K562 (cell line): Measurements from ENCODE around the gene ATP13A1. TPM values are rescaled to one million over a fixed set of nuclear protein-coding genes. Genes with fewer than 3 reads are reported as not detected.

Experiments
- ATAC-seq: fragments of 200-7000 bp; cut with Tn5 transposase; 3 replicates; pipeline ENCODE4 v1.9.1; 2020; ENCODE audit warnings: moderate library complexity
- BruUV-seq: library from RNA; stranded (reverse); fragments of 400-500 nt; replicated peaks from 2 replicates; lab custom pipeline; 2021; lab: Mats Ljungman, UMichigan
- CTCF ChIA-PET: fragments of 300-600 bp; formaldehyde crosslinking; extraction: SDS; loops from one replicate; lab custom pipeline; 2021; ENCODE audit warnings: low intra/inter-chr PET ratio; lab: Yijun Ruan, JAX
- POLR2A ChIA-PET: fragments of 300-600, 350-650 bp; sonication (Branson Sonifier 250); formaldehyde crosslinking; extraction: SDS; loops from one replicate; lab custom pipeline; 2021; ENCODE audit warnings: antibody characterized with exemption, inconsistent platforms; lab: Yijun Ruan, JAX
- DNase-seq, 4 experiments: peaks; one replicate each; pipeline versions ENCODE4 v3.0.0 to v3.0.0-alpha.2; 2011 to 2018; ENCODE audit warnings: low spot score in 3 of 4, mixed read lengths in 3 of 4; ENCODE audit errors: extremely low read depth in 1 of 4
- FAIRE-seq: peaks from 2 replicates; lab custom pipeline; 2011; peaks lifted over from hg19 to GRCh38; lab: Jason Lieb, UNC
- H2AFZ ChIP-seq: 2 replicates; pipeline ENCODE4 v1.6.0; 2011; ENCODE audit warnings: low read depth, low read length, control low read depth, inconsistent platforms
- H3K27ac ChIP-seq: fragments of 200-600 bp; 3 replicates; pipeline ENCODE4 v1.8.0; 2011; ENCODE audit warnings: low read depth, mild to moderate bottlenecking, control low read depth, inconsistent platforms, low read length, moderate library complexity, mixed read lengths; ENCODE audit errors: extremely low read depth
- H3K27me3 ChIP-seq, 2 experiments: fragments of 300-600 bp in 1 of 2; 2 replicates in 1 of 2; 3 replicates in 1 of 2; pipeline versions ENCODE4 v1.6.0 to v1.8.0; 2011; ENCODE audit warnings: inconsistent platforms in 2 of 2, low read length in 2 of 2, mild to moderate bottlenecking in 1 of 2, mixed read lengths in 1 of 2, moderate library complexity in 1 of 2; ENCODE audit not compliant: control insufficient read depth in 2 of 2, insufficient read depth in 2 of 2
- H3K36me3 ChIP-seq: fragments of 300-600 bp; 3 replicates; pipeline ENCODE4 v1.8.0; 2011; ENCODE audit warnings: mild to moderate bottlenecking, low read length, inconsistent platforms; ENCODE audit not compliant: control insufficient read depth, insufficient read depth
- H3K4me1 ChIP-seq, 2 experiments: fragments of 200-600 bp in 1 of 2; replicated peaks in 1 of 2; 2 replicates in 1 of 2; 3 replicates in 1 of 2; pipeline versions ENCODE4 v1.5.1 to v1.8.0; 2011; ENCODE audit warnings: inconsistent platforms in 2 of 2, low read length in 2 of 2, mild to moderate bottlenecking in 1 of 2, mixed read lengths in 1 of 2, moderate library complexity in 1 of 2; ENCODE audit not compliant: control insufficient read depth in 2 of 2, insufficient read depth in 2 of 2
- H3K4me2 ChIP-seq: 2 replicates; pipeline ENCODE4 v1.6.1; 2011; ENCODE audit warnings: low read length, control low read depth, inconsistent platforms, mixed read lengths; ENCODE audit not compliant: insufficient read depth
- H3K4me3 ChIP-seq: fragments of 200-600 bp; sonication (generic), shearing (Covaris generic); 2 replicates; pipeline ENCODE4 v1.5.1; 2016; ENCODE audit warnings: control low read depth, inconsistent platforms
- H3K79me2 ChIP-seq: fragments of 200-600 bp; 3 replicates; pipeline ENCODE4 v1.8.0; 2011; ENCODE audit warnings: low read length, inconsistent platforms; ENCODE audit not compliant: control insufficient read depth, insufficient read depth
- H3K9ac ChIP-seq, 2 experiments: 2 replicates each; pipeline versions ENCODE4 v1.6.0 to v1.6.1; 2011; ENCODE audit warnings: low read depth in 2 of 2, low read length in 2 of 2, control low read depth in 1 of 2, inconsistent platforms in 1 of 2, mild to moderate bottlenecking in 1 of 2, mixed read lengths in 1 of 2; ENCODE audit not compliant: insufficient read depth in 1 of 2
- H3K9me1 ChIP-seq: one replicate; pipeline ENCODE4 v1.6.0; 2011; ENCODE audit warnings: inconsistent platforms, mild to moderate bottlenecking, low read length, moderate library complexity; ENCODE audit not compliant: control insufficient read depth, insufficient read depth
- H3K9me3 ChIP-seq: replicated peaks from 2 replicates; pipeline ENCODE4 v1.5.1; 2011; ENCODE audit warnings: low read depth, low read length, inconsistent platforms; ENCODE audit not compliant: control insufficient read depth, insufficient read depth
- H4K20me1 ChIP-seq: replicated peaks from 2 replicates; pipeline ENCODE4 v1.6.1; 2011; ENCODE audit warnings: low read length, inconsistent platforms, mixed read lengths; ENCODE audit not compliant: control insufficient read depth, insufficient read depth
- MTA1 ChIP-seq: fragments of 450-650 bp; IDR thresholded peaks from 2 replicates; pipeline ENCODE4 v1.6.1; 2017; ENCODE audit warnings: borderline replicate concordance
- PBX2 ChIP-seq, 2 experiments: IDR thresholded peaks in 1 of 2; conservative IDR thresholded peaks in 1 of 2; 2 replicates each; pipeline ENCODE4 v1.6.1; 2016; ENCODE audit warnings: low read depth in 2 of 2, mild to moderate bottlenecking in 1 of 2, missing compliant biosample characterization in 1 of 2, missing genetic modification characterization in 1 of 2, moderate library complexity in 1 of 2
- ZBTB11 ChIP-seq, 3 experiments: fragments of 200-800 bp in 1 of 3; fragments of 250-450 bp in 1 of 3; fragments of 450-650 bp in 1 of 3; sonication (Bioruptor Pico) in 1 of 3; sonication (Bioruptor generic) in 1 of 3; formaldehyde crosslinking in 1 of 3; IDR thresholded peaks; 2 replicates each; pipeline versions ENCODE4 v1.6.1 to v1.8.0; 2016 to 2022; ENCODE audit warnings: mild to moderate bottlenecking in 2 of 3, missing genetic modification characterization in 2 of 3, missing compliant biosample characterization in 1 of 3, moderate library complexity in 1 of 3
- WGBS: fragments of 100-300 bp; shearing (Covaris generic); methylation state at CpG from one replicate; pipeline ENCODE4 v1.1.6; 2016; ENCODE audit warnings: low coverage, mixed read lengths; ENCODE audit not compliant: insufficient coverage; ENCODE audit errors: missing lambda C conversion rate; 5-methylcytosine and 5-hydroxymethylcytosine counted together
- in situ Hi-C: fragments of 300-500 bp; cut with MboI; formaldehyde crosslinking; loops from 4 replicates; pipeline ENCODE4 v1.15.0; 2018; ENCODE audit warnings: inconsistent platforms, mixed read lengths
- intact Hi-C: fragments of 100-400 bp; cut with micrococcal nuclease; formaldehyde crosslinking; loops from 2 replicates; pipeline ENCODE4 v1.14.2; 2022
- polyA plus RNA-seq, 8 experiments: library from polyadenylated mRNA; depleted of rRNA in 4 of 8; stranded (reverse) in 5 of 8; unstranded in 3 of 8; fragments of >200 nt; fragmentation: Nextera tagmentation in 2 of 8; fragmentation: Illumina TruSeq in 1 of 8; extraction: Ambion mirVana in 2 of 8; extraction: Trizol in 1 of 8; gene quantifications; 2 replicates each; pipeline versions ENCODE4 v1.2.1 to v1.2.3, GENCODE V29; 2011 to 2014; ENCODE audit warnings: inconsistent platforms in 1 of 8, missing spikeins in 1 of 8
- total RNA-seq, 7 experiments: library from RNA; depleted of rRNA in 6 of 7; stranded (reverse); fragments of >200 nt in 6 of 7; fragmentation: Illumina TruSeq in 2 of 7; extraction: Trizol in 2 of 7; gene quantifications; 2 replicates each; pipeline versions ENCODE4 v1.2.1 to v1.2.3, GENCODE V29; 2011 to 2021; ENCODE audit warnings: low replicate concordance in 1 of 7
- TF ChIP-seq, protein P1 (sequence below): sonication (generic); formaldehyde crosslinking; IDR thresholded peaks from 2 replicates; pipeline ENCODE4 v1.5.0; 2020; ENCODE audit warnings: missing genetic modification reagents

The ATP13A1 gene
- total and polyA plus RNA-seq, 9 of the 15 experiments (the other 6 are each of a cell fraction or from before 2014, with no cell fraction given): 0.90 to 83.8 (median 23.1) TPM

DNA sequence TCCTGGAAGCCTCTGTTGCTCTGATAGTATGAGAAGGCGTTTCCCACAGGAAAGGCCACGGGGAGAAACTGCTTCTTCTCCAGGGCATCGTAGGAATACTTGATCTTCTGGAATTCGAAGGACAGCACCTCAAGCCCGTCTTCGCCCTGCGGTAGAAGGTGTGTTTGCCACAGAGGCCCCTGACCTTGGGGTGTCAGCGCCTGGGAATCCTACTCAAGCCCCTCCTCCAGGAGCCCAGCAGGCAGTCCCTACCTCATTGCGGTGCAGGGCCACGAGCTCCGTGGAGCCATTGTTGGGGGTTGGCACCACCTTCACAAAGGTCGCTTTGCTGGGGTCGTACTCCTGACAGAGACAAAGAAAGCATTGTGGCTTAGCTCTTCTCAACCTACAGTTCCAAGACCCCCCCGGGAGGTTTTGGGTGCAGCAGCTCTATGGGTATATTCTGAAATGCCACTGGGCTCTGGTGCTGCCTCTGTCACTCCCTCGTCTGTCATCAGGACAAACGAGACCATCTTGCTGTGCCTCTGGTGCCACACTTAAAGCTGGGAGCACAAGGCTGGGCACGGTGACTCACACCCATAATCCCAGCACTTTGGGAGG is 3.7 kb downstream of the ATP13A1 start:
- H4K20me1 ChIP-seq: peaks cover 9% of the 10 kb centered on the region; the same call in 1 of the 2 replicates
- in situ Hi-C loops: no loop called here
- WGBS: 91% methylated on average over 15 of the region's 17 CpGs
- H3K9me3 ChIP-seq: no peaks in the 10 kb centered on the region
- TF ChIP-seq MTA1 (no peak), ZBTB11 (CRISPR knock-in tag; IDR thresholded peaks at IDR 0.05) (no peak), PBX2 (CRISPR knock-in tag; IDR thresholded peaks at IDR 0.05; ENCODE audit: low read depth) (no peak), PBX2 (tag; conservative IDR thresholded peaks at IDR 0.05; ENCODE audit: low read depth) (no peak)
- TF ChIP-seq, protein P1, sequence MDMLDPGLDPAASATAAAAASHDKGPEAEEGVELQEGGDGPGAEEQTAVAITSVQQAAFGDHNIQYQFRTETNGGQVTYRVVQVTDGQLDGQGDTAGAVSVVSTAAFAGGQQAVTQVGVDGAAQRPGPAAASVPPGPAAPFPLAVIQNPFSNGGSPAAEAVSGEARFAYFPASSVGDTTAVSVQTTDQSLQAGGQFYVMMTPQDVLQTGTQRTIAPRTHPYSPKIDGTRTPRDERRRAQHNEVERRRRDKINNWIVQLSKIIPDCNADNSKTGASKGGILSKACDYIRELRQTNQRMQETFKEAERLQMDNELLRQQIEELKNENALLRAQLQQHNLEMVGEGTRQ: no peak
- TF ChIP-seq, all 486 proteins: peak for 0
- Histone ChIP-seq H3K4me3 (no peak overlapping the region), H3K27ac (no peak overlapping the region), H2AFZ (no peak overlapping the region), H3K4me2 (no peak overlapping the region), H3K4me1 (peaks cover 10 to 39% of the 10 kb centered on the region in 2 experiments; a peak in 4 of 5 replicates), H3K9ac (no peak overlapping the region), H3K9me1 (no peaks in the 10 kb centered on the region), H3K27me3 (no peaks in the 10 kb centered on the region), H3K36me3 (peaks cover 67% of the 10 kb centered on the region), H3K79me2 (peaks cover 36% of the 10 kb centered on the region)
- ChIA-PET CTCF (no interaction called here), POLR2A (interaction anchor here (0.5 to 5.0 kb wide), 3 partner anchors 9 to 206 kb away, joined by 3 to 40 read pairs (median 3); partner anchors contain the start of gene ZNF253)
- FAIRE-seq (no peak), ATAC-seq (no peak), DNase-seq (no peak)
- intact Hi-C loops: loop anchor here (10.0 kb wide), 1 partner anchor 75 kb away; the partner anchor contains the start of gene ZNF14
- BruUV-seq: no TSS peak
